Measurements from ENCODE around the gene NUP153.

NUP153 gene

DNA sequence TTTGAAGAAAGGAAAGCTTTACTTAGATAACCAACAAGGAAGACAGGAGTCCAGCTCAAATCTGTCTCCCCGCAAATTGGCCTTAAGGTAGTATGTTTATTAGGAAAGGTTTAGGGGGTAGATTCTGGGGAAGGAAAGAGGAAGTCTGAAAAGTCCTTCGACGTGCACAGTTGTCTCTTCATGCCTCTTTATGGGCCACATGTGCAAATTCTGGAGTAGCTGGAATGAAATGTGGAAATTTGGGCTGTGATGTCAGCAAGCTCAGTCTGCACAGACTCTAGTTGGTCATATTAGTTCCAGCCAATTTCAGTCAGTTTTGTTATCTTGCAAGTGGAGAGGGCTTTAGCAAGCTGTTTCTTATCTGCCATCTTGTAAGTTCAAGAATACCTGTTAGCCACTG lies 50.1 kb downstream of the NUP153 start:
- DNase-seq = no peak

DNA sequence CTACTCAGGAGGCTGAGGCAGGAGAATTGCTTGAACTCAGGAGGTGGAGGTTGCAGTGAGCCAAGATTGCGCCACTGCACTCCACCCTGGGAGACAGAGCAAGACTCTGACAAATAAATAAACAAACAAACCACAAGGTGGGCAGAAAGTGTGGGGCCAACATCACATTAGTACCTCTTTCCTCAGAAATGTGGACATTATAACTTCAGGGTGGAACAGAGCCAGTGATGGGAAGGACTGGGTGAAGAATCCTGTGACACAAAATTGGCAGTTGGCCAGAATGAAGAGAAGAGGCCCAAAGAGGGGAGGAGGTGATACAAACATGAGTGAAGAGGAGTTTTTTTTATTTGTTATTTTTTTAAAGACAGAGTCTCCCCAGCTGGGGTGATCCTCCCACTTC lies 50.6 kb downstream of the NUP153 start:
- no peak for DNase-seq

- DNase-seq = no peak
Measured at GRCh38 chr6:17653198-17653882, 53.4 kb downstream of the NUP153 start.

GRCh38 chr6:17650656-17651309 lies 55.9 kb downstream of the NUP153 start:
- no peak for DNase-seq

- DNase-seq = no peak
Measured at GRCh38 chr6:17648745-17649144, 58.0 kb downstream of the NUP153 start.

DNA sequence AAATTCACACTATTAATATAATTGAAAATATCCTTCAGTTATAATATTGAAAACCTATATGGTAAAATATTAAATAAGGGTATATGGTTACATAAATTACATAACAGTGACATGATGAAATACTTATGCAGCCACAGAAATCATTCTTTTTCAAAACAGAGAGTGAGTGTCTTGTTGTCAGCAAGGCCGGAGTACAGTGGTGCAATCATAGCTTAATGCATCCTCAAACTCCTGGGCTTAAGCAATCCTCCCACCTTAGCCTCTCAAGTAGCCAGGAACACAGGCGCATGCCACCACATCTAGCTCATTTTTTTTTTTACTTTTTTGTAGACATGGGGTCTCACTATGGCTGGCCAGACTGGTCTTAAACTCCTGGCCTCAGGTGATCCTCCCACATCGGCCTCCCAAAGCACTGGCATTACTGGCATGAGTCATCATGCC lies 66.2 kb downstream of the NUP153 start:
- DNase-seq = no peak

DNA sequence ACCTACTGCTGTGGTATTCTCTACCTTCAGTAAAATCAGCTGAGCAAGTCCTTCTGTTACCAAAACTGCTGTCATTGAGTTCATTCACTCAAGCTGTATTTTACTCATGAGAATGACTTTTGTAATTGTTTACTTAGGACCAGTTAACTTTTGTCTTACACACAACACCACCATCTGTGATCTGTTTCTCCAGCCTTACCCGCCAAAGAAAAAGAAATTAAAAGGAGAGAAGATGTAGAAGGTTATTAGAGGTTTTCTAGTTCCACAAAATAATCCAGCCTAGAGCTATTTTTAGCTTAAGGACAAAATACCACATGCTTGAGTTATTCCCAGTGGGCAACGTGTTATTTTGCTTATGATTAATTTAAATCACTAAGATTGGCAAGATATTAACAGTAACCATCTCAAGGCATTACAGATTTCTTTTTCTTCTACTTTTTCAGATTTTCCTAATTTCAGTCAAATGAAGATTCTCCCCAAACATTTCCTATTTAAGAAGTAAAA lies 68.5 kb downstream of the NUP153 start:
- no peak for DNase-seq

- DNase-seq = no peak
Measured at GRCh38 chr6:17635568-17635967, 71.2 kb downstream of the NUP153 start.

DNA sequence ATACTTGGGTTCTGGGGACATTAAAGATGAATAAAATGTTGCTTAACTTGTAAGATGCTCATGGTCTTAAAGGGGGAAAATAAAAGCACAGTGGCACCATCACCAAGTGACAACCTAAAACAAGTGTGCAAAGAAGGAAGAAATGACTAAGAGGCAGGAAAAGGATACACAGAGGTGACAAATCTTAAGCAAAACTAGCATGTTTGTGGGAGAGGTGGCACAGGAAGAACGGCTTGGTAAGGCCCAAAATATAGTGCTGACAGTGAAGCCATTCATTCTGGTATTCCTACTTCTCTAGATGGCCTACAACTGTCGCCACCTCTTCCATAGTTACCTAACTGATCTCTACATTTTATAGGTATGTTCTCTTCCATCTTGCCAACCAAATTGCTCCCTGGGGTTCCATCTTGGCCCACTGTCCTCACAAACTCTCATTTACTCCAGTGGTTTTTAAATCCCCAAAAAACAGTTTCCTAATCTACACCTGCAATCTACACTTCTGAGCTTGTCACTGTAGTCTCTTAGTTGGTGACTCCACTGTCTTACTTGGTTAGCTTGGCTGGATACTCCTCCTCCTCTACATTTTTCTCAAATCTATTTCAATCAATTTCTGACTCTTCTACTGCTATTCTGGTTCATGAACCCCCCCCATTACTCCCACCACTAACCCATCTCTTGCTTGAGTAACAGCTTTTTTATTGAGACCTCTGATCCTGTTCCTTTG lies 73.1 kb downstream of the NUP153 start:
- DNase-seq = no peak

DNA sequence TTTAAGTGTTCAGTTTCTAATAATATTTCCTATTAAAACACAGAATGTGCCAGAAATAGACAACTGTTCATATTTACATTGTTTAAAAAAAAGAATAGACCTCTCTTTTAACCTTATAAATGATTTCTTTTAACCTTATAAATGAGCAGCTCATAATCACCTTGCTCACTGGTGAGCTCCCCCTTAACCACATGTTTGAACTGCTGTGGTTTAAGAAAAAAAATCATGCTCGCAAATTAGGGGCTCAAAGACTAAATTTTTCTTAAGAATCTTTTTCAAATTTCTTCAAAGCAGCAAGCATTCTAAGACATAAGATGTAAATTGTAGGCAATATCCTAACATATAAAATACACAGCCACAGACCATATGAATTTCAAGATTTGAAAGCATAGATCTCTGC lies 73.8 kb downstream of the NUP153 start:
- DNase-seq = no peak

- no peak for DNase-seq
Measured at GRCh38 chr6:17630511-17631073, 76.1 kb downstream of the NUP153 start.

GRCh38 chr6:17629824-17630510 lies 76.8 kb downstream of the NUP153 start:
- no peak for DNase-seq

DNA sequence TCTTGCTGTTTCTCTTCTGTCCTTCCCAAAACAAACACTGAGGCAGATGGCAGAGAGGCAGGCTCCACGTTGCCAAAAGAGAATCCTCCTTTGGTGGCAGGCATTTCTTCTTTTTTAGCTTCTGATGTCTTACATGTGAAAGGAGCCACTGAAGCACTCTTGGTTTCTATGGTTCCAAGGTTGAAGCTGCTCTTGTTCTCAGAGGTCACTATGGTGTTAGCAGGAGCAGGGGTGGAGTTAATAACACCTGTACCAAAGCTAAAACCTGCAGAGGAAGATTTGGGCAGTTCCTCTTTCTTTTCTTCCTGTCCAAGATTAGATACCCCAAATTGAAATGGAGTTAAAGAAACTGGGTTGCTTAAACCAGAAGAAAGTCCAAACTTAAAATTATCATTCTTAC lies 77.9 kb downstream of the NUP153 start:
- no peak for DNase-seq

GRCh38 chr6:17624396-17624795 lies 82.3 kb downstream of the NUP153 start:
- no peak for DNase-seq

- no peak for DNase-seq
Measured at GRCh38 chr6:17622144-17622543, 84.6 kb downstream of the NUP153 start.

- no peak for DNase-seq
Measured at GRCh38 chr6:17621003-17621402, 85.7 kb downstream of the NUP153 start.

- DNase-seq = no peak
Measured at GRCh38 chr6:17615794-17616193, 90.9 kb downstream of the NUP153 start.

DNA sequence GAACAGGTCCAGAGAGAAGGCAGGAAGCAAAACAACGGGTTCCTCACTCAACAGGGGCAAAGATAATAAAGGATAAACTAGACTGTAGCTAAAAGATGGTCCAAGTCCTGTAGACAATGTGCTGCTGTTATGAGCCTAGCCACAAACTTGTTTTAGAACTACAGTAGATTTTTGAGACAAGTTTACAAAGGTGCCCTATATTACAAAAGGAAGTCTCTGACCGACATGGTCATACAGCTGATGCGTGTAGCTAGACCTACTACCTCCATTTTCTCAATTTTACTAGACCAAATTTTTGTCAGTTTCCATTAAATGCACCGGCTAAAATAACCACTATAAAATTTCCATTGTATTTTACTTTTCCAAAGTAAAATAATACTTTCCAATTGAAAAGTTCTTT lies 94.7 kb downstream of the NUP153 start:
- DNase-seq = no peak

DNA sequence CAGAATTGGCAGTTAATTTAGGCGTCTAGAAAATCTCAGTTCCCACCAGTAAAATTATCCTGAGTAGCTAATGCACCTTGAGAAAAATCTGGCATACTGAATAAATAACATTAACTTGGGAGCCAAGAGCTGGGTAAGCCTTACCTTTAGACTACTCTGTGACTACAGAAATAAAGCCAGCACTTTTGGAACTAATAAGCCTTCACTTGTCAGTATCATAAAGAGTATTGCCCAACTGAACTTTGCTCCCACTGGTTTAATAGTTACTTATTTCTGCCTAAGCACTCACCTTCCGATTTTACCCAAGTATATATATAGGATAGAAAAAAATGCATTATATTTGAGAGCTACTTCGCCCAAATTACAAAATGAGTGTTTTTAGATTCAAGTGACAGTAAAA lies 95.9 kb downstream of the NUP153 start:
- no peak for DNase-seq

GRCh38 chr6:17606606-17607005 lies 100.1 kb downstream of the NUP153 start:
- no peak for DNase-seq

GRCh38 chr6:17602888-17603287 lies 103.8 kb downstream of the NUP153 start:
- DNase-seq = no peak

GRCh38 chr6:17601386-17601703 lies 105.4 kb downstream of the NUP153 start:
- DNase-seq = no peak
